GM19023 (cell line): ENCODE results near the gene PIP5K1B.
"Not testable (repeated sequence)": the region's sequence is repeated elsewhere in the genome, so short reads cannot be mapped to it uniquely, and the experiment has no call there.

ENCODE experiments used
- ATAC-seq: cut with Tn5 transposase; IDR thresholded peaks from one replicate; pipeline ENCODE4 v1.9.1; 2021; ENCODE audit warnings: mild to moderate bottlenecking, moderate library complexity; ENCODE audit not compliant: unreplicated experiment

PIP5K1B gene

GRCh38 chr9:68704814-68705530 is at the start of gene PIP5K1B:
Gene PIP5K1B, plus strand, starts transcription at chr9:68705240. Its CDS starts 117,375 bp downstream, at chr9:68822615.
- peak; percentile 79 for ATAC-seq

- no peak for ATAC-seq
Observed at GRCh38 chr9:68664036-68664435, 41.0 kb upstream of the PIP5K1B start.

GRCh38 chr9:68668127-68668526 is 36.9 kb upstream of the PIP5K1B start:
- ATAC-seq = no peak

GRCh38 chr9:68669218-68669617 is 35.8 kb upstream of the PIP5K1B start:
- ATAC-seq = no peak

- no peak for ATAC-seq
Observed at GRCh38 chr9:68672215-68672614, 32.8 kb upstream of the PIP5K1B start.

GRCh38 chr9:68672625-68673024 is 32.4 kb upstream of the PIP5K1B start:
- ATAC-seq = no peak

GRCh38 chr9:68678430-68678829 is 26.6 kb upstream of the PIP5K1B start:
- no peak for ATAC-seq

- ATAC-seq = no peak
Observed at GRCh38 chr9:68683433-68683832, 21.6 kb upstream of the PIP5K1B start.

- ATAC-seq = no peak
Observed at GRCh38 chr9:68685213-68685612, 19.8 kb upstream of the PIP5K1B start.

GRCh38 chr9:68685770-68686169 is 19.3 kb upstream of the PIP5K1B start:
- peak; percentile 83 for ATAC-seq

GRCh38 chr9:68690088-68690487 is 15.0 kb upstream of the PIP5K1B start:
- no peak for ATAC-seq

- no peak for ATAC-seq
Observed at GRCh38 chr9:68692519-68692918, 12.5 kb upstream of the PIP5K1B start.

- ATAC-seq = no peak
Observed at GRCh38 chr9:68694125-68694524, 10.9 kb upstream of the PIP5K1B start.

- no peak for ATAC-seq
Observed at GRCh38 chr9:68697851-68698250, 7.2 kb upstream of the PIP5K1B start.

- no peak for ATAC-seq
Observed at GRCh38 chr9:68698943-68699509, 6.0 kb upstream of the PIP5K1B start.

- ATAC-seq = not testable (repeated sequence)
Observed at GRCh38 chr9:68699625-68700024, 5.4 kb upstream of the PIP5K1B start.

GRCh38 chr9:68702493-68702892 is 2.5 kb upstream of the PIP5K1B start:
- ATAC-seq = no peak

- no peak for ATAC-seq
Observed at GRCh38 chr9:68703672-68704071, 1.4 kb upstream of the PIP5K1B start.

GRCh38 chr9:68704498-68704813 is 584 bp upstream of the PIP5K1B start:
- no peak for ATAC-seq

- ATAC-seq = peak; percentile 12
Observed at GRCh38 chr9:68705531-68706362, 707 bp downstream of the PIP5K1B start.

- ATAC-seq = peak; percentile 32
Observed at GRCh38 chr9:68706363-68707201, 1.5 kb downstream of the PIP5K1B start.
